GM19438 (cell line): ENCODE measurements around the gene CALM3.

Experiments
- ATAC-seq: cut with Tn5 transposase; IDR thresholded peaks from one replicate; pipeline ENCODE4 v1.9.1; 2021; ENCODE audit warnings: low read depth; ENCODE audit not compliant: unreplicated experiment

Gene CALM3

GRCh38 chr19:46634656-46635218 lies 33.6 kb downstream of the CALM3 start:
- no peak for ATAC-seq

GRCh38 chr19:46635920-46636761 lies 35.0 kb downstream of the CALM3 start, which contains the start of gene GNG8:
TSS of gene GNG8 (minus strand) at chr19:46636202. CDS start at chr19:46634682, 1,520 bp downstream.
- ATAC-seq = no peak

GRCh38 chr19:46637224-46637623 lies 36.1 kb downstream of the CALM3 start:
- no peak for ATAC-seq

GRCh38 chr19:46639358-46640182 lies 38.4 kb downstream of the CALM3 start:
- no peak for ATAC-seq

GRCh38 chr19:46640656-46641055 lies 39.5 kb downstream of the CALM3 start:
- ATAC-seq = no peak

GRCh38 chr19:46644720-46645119 lies 43.6 kb downstream of the CALM3 start:
- no peak for ATAC-seq

- no peak for ATAC-seq
Observed at GRCh38 chr19:46646402-46646801, 45.3 kb downstream of the CALM3 start.

GRCh38 chr19:46648060-46648960 lies 47.2 kb downstream of the CALM3 start:
- no peak for ATAC-seq

- ATAC-seq = no peak
Observed at GRCh38 chr19:46648961-46649960, 48.1 kb downstream of the CALM3 start.

- ATAC-seq = no peak
Observed at GRCh38 chr19:46650445-46650844, 49.3 kb downstream of the CALM3 start.

- no peak for ATAC-seq
Observed at GRCh38 chr19:46654621-46655152, 53.6 kb downstream of the CALM3 start.

GRCh38 chr19:46656541-46656940 lies 55.4 kb downstream of the CALM3 start:
- no peak for ATAC-seq

GRCh38 chr19:46659151-46660007 lies 58.2 kb downstream of the CALM3 start:
- no peak for ATAC-seq

- ATAC-seq = no peak
Observed at GRCh38 chr19:46660008-46660517, 58.9 kb downstream of the CALM3 start.
